ENCODE measurements around the gene CLEC20A. TPM values are rescaled to one million over a fixed set of nuclear protein-coding genes. Genes with fewer than 3 reads are reported as not detected.

CLEC20A gene
- total and polyA plus RNA-seq, 2 experiments from 2014 or later: not detected

- 84% methylated on average over 4 of the region's 4 CpGs for WGBS (ENCODE audit: low lambda C conversion rate, missing lambda C conversion rate)
- no peak overlapping the region for H3K27ac ChIP-seq
- H3K4me1 ChIP-seq (ENCODE audit: insufficient read depth): no peaks in the 10 kb centered on the region
- no peaks in the 10 kb centered on the region for H3K9me3 ChIP-seq (ENCODE audit: low read depth)
- TF ChIP-seq EZH2phosphoT487 (IDR thresholded peaks at IDR 0.05; ENCODE audit: low read depth, severe bottlenecking, unreplicated experiment) (no peak), EZH2 (IDR thresholded peaks at IDR 0.05; ENCODE audit: borderline replicate concordance) (no peak)
- TF ChIP-seq, protein P1, sequence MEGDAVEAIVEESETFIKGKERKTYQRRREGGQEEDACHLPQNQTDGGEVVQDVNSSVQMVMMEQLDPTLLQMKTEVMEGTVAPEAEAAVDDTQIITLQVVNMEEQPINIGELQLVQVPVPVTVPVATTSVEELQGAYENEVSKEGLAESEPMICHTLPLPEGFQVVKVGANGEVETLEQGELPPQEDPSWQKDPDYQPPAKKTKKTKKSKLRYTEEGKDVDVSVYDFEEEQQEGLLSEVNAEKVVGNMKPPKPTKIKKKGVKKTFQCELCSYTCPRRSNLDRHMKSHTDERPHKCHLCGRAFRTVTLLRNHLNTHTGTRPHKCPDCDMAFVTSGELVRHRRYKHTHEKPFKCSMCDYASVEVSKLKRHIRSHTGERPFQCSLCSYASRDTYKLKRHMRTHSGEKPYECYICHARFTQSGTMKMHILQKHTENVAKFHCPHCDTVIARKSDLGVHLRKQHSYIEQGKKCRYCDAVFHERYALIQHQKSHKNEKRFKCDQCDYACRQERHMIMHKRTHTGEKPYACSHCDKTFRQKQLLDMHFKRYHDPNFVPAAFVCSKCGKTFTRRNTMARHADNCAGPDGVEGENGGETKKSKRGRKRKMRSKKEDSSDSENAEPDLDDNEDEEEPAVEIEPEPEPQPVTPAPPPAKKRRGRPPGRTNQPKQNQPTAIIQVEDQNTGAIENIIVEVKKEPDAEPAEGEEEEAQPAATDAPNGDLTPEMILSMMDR (IDR thresholded peaks at IDR 0.05; ENCODE audit: poor library complexity): no peak
- no peak overlapping the region for H3K4me3 ChIP-seq
- H3K27me3 ChIP-seq: no peaks in the 10 kb centered on the region
- H3K4me2 ChIP-seq: no peak overlapping the region
- no peaks in the 10 kb centered on the region for H4K20me1 ChIP-seq (ENCODE audit: insufficient read depth, poor library complexity, severe bottlenecking)
- no peak for DNase-seq (ENCODE audit: low spot score)
- H3K79me2 ChIP-seq: no peaks in the 10 kb centered on the region
- H3K9me2 ChIP-seq (replicated peaks; ENCODE audit: insufficient read depth): no peaks in the 10 kb centered on the region
- no peaks in the 10 kb centered on the region for H3K36me3 ChIP-seq (replicated peaks; ENCODE audit: insufficient read depth, low read depth)
- no peak overlapping the region for H2AFZ ChIP-seq
Measured at GRCh38 chr1:178477373-178477772, 19.4 kb downstream of the CLEC20A start.

- H3K4me3 ChIP-seq: no peak overlapping the region
- no peaks in the 10 kb centered on the region for H3K27me3 ChIP-seq
- no peaks in the 10 kb centered on the region for H3K79me2 ChIP-seq
- no peaks in the 10 kb centered on the region for H3K36me3 ChIP-seq (replicated peaks; ENCODE audit: insufficient read depth, low read depth)
- H3K4me2 ChIP-seq: no peak overlapping the region
- H3K9me3 ChIP-seq (ENCODE audit: low read depth): no peaks in the 10 kb centered on the region
- no peak for DNase-seq (ENCODE audit: low spot score)
- H3K4me1 ChIP-seq (ENCODE audit: insufficient read depth): peaks cover 11% of the 10 kb centered on the region
- no peak overlapping the region for H2AFZ ChIP-seq
- no peaks in the 10 kb centered on the region for H3K9me2 ChIP-seq (replicated peaks; ENCODE audit: insufficient read depth)
- TF ChIP-seq EZH2 (IDR thresholded peaks at IDR 0.05; ENCODE audit: borderline replicate concordance): no peak
- TF ChIP-seq, protein P1 (IDR thresholded peaks at IDR 0.05; ENCODE audit: poor library complexity): no peak
- no peak for TF ChIP-seq EZH2phosphoT487 (IDR thresholded peaks at IDR 0.05; ENCODE audit: low read depth, severe bottlenecking, unreplicated experiment)
- no peak overlapping the region for H3K27ac ChIP-seq
- no peaks in the 10 kb centered on the region for H4K20me1 ChIP-seq (ENCODE audit: insufficient read depth, poor library complexity, severe bottlenecking)
Measured at GRCh38 chr1:178472531-178472930, 24.2 kb downstream of the CLEC20A start.

- no peak overlapping the region for H3K4me3 ChIP-seq
- peak; percentile 87 for DNase-seq (ENCODE audit: low spot score)
- H3K27ac ChIP-seq: peak overlapping the region; percentile 84
- no peaks in the 10 kb centered on the region for H3K9me2 ChIP-seq (replicated peaks; ENCODE audit: insufficient read depth)
- H3K36me3 ChIP-seq (replicated peaks; ENCODE audit: insufficient read depth, low read depth): no peaks in the 10 kb centered on the region
- no peak overlapping the region for H3K4me2 ChIP-seq
- no peaks in the 10 kb centered on the region for H3K79me2 ChIP-seq
- no peaks in the 10 kb centered on the region for H3K27me3 ChIP-seq
- WGBS (ENCODE audit: low lambda C conversion rate, missing lambda C conversion rate): 45% methylated on average over 5 of the region's 5 CpGs
- H3K4me1 ChIP-seq (ENCODE audit: insufficient read depth): peaks cover 11% of the 10 kb centered on the region
- H4K20me1 ChIP-seq (ENCODE audit: insufficient read depth, poor library complexity, severe bottlenecking): no peaks in the 10 kb centered on the region
- H3K9me3 ChIP-seq (ENCODE audit: low read depth): no peaks in the 10 kb centered on the region
- TF ChIP-seq EZH2 (IDR thresholded peaks at IDR 0.05; ENCODE audit: borderline replicate concordance): no peak
- TF ChIP-seq EZH2phosphoT487 (IDR thresholded peaks at IDR 0.05; ENCODE audit: low read depth, severe bottlenecking, unreplicated experiment): no peak
- TF ChIP-seq, protein P1 (IDR thresholded peaks at IDR 0.05; ENCODE audit: poor library complexity): no peak
- no peak overlapping the region for H2AFZ ChIP-seq
Measured at GRCh38 chr1:178470411-178470960, 26.3 kb downstream of the CLEC20A start.

DNA sequence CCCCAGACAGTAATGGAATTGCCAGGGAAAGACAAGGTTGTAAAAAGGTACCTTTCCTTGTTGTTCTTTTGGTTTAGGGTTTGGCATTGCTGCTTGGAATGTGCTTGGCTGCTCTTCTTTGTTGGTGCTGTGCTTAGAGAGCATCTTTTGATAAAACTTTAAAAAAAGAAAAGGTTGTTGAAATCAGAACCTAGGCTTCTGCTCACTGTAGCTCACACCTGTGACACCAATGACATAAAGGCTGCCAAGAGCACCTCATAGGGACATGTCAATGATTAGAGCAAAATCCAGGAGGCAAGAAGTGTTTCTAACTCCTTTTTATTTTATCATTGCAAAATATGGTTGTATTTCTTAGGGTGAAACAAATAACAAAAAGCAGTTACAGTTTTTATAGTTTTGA, 28.9 kb downstream of the CLEC20A start:
- Histone ChIP-seq H3K27ac (no peak overlapping the region), H3K79me2 (no peaks in the 10 kb centered on the region), H3K27me3 (no peaks in the 10 kb centered on the region), H3K9me2 (replicated peaks; ENCODE audit: insufficient read depth) (no peaks in the 10 kb centered on the region), H3K9me3 (ENCODE audit: low read depth) (no peaks in the 10 kb centered on the region), H3K4me1 (ENCODE audit: insufficient read depth) (peaks cover 11% of the 10 kb centered on the region), H4K20me1 (ENCODE audit: insufficient read depth, poor library complexity, severe bottlenecking) (no peaks in the 10 kb centered on the region), H3K36me3 (replicated peaks; ENCODE audit: insufficient read depth, low read depth) (no peaks in the 10 kb centered on the region), H3K4me3 (no peak overlapping the region), H3K4me2 (no peak overlapping the region), H2AFZ (no peak overlapping the region)
- no peak for TF ChIP-seq EZH2phosphoT487 (IDR thresholded peaks at IDR 0.05; ENCODE audit: low read depth, severe bottlenecking, unreplicated experiment)
- no peak for TF ChIP-seq EZH2 (IDR thresholded peaks at IDR 0.05; ENCODE audit: borderline replicate concordance)
- TF ChIP-seq, protein P1 (IDR thresholded peaks at IDR 0.05; ENCODE audit: poor library complexity): no peak
- DNase-seq (ENCODE audit: low spot score): no peak

Measured in hepatocyte (in vitro differentiated cells).